Astrocyte (in vitro differentiated cells and primary cell): ENCODE data around the gene SECISBP2.

ENCODE experiments used
- EZH2 ChIP-seq: IDR thresholded peaks from 2 replicates; pipeline ENCODE4 v1.6.1; 2012; ENCODE audit warnings: mild to moderate bottlenecking, low read length, inconsistent platforms; ENCODE audit not compliant: insufficient read depth
- TF ChIP-seq, protein P1 (sequence below): IDR thresholded peaks from 2 replicates; pipeline ENCODE4 v1.5.1; 2011; ENCODE audit warnings: low read depth, mild to moderate bottlenecking, inconsistent platforms, low read length, moderate library complexity; ENCODE audit not compliant: insufficient read depth

DNA sequence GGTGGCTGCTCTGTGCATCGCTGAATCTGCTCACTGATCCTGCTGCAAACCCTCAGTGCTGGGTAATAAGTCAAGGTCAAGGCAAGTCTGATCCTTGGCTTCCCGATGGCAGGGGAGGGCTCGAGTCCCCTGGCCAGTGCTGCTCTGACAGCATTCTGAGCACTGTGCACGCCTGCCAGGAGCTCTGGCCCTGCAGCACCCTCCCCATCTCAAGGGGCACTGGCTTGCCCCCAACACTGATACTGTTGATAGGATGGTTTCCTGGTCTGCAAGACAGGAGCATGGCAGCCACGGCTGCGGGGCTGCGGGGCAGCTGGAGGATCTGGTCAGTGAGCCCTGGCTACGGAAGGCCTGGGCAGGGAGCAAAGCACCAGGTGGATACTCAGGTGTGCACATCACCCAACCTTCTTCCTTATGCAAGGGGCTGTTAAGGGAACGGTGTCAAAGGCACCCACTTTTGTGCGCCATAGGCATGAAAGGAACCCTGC, 71.8 kb downstream of the SECISBP2 start:
- TF ChIP-seq, protein P1, sequence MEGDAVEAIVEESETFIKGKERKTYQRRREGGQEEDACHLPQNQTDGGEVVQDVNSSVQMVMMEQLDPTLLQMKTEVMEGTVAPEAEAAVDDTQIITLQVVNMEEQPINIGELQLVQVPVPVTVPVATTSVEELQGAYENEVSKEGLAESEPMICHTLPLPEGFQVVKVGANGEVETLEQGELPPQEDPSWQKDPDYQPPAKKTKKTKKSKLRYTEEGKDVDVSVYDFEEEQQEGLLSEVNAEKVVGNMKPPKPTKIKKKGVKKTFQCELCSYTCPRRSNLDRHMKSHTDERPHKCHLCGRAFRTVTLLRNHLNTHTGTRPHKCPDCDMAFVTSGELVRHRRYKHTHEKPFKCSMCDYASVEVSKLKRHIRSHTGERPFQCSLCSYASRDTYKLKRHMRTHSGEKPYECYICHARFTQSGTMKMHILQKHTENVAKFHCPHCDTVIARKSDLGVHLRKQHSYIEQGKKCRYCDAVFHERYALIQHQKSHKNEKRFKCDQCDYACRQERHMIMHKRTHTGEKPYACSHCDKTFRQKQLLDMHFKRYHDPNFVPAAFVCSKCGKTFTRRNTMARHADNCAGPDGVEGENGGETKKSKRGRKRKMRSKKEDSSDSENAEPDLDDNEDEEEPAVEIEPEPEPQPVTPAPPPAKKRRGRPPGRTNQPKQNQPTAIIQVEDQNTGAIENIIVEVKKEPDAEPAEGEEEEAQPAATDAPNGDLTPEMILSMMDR, result no peak
- TF ChIP-seq EZH2, result no peak
